ENCODE results near the gene CXADR. TPM values are rescaled to one million over a fixed set of nuclear protein-coding genes. Genes with fewer than 3 reads are reported as not detected.

Gene CXADR
- total and polyA plus RNA-seq, 9 of the 15 experiments (the other 6 are each of a cell fraction or from before 2014, with no cell fraction given): 0.01 to 0.41 (median 0.14) TPM

DNA sequence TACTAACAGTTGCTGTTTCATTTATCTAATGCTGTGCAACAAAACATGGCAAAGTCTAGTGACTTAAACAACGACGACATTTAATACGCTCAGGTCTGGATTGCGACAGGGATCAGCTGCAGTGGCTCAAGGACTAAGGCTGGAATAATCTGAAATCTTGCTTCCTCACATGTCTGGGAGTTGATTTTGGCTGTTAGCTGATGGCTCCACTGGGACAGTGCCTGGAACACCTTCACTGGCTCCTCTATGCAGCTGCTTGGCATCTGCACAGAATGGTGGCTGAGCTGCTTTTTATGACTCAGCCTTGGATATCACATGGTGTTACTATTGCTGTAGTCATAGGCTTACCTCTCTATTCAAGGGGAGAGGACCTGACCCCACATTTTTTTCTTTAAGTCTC lies 123.9 kb downstream of the CXADR start (continued):
- no peak for TF ChIP-seq HSF4 (CRISPR knock-in tag; IDR thresholded peaks at IDR 0.05; ENCODE audit: borderline replicate concordance)
- TF ChIP-seq CC2D1A (IDR thresholded peaks at IDR 0.05): no peak
- TF ChIP-seq ZNF764 (CRISPR knock-in tag; IDR thresholded peaks at IDR 0.05; ENCODE audit: low read depth): no peak

DNA sequence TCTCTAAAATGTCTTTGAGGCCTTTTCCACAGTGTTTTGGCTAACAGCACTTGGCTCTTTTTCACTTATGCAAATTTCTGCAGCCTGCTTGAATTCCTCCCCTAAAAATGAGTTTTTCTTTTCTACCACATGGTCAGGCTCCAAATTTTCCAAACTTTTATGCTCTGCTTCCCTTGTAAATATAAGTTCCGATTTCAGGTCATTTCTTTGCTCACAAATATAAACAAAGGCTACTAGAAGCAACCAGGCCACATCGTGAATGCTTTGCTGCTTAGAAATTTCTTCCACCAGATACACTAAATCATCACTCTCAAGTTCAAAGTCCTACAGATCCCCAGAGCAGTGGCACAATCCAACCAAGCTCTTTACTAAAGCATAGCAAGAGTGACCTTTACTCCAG lies 128.0 kb downstream of the CXADR start:
- Histone ChIP-seq H3K4me1 (replicated peaks in 1 of 2; ENCODE audit: control insufficient read depth in 2 of 2, insufficient read depth in 2 of 2, low read length in 2 of 2) (no peaks in the 10 kb centered on the region), H3K9ac (ENCODE audit: insufficient read depth in 1 of 2, low read depth in 2 of 2, low read length in 2 of 2) (no peak overlapping the region), H3K79me2 (ENCODE audit: control insufficient read depth, insufficient read depth, low read length) (no peaks in the 10 kb centered on the region), H3K9me3 (replicated peaks; ENCODE audit: control insufficient read depth, insufficient read depth, low read depth, low read length) (no peaks in the 10 kb centered on the region), H3K4me3 (no peak overlapping the region), H3K27ac (ENCODE audit: extremely low read depth, low read depth, low read length) (no peak overlapping the region), H2AFZ (ENCODE audit: low read depth, low read length) (no peak overlapping the region), H3K4me2 (ENCODE audit: insufficient read depth, low read length) (no peak overlapping the region), H4K20me1 (replicated peaks; ENCODE audit: control insufficient read depth, insufficient read depth, low read length) (no peaks in the 10 kb centered on the region), H3K36me3 (ENCODE audit: control insufficient read depth, insufficient read depth, low read length) (no peaks in the 10 kb centered on the region), H3K27me3 (ENCODE audit: control insufficient read depth in 2 of 2, insufficient read depth in 2 of 2, low read length in 2 of 2) (no peaks in the 10 kb centered on the region), H3K9me1 (ENCODE audit: control insufficient read depth, insufficient read depth, low read length) (no peaks in the 10 kb centered on the region)
- no peak for DNase-seq (ENCODE audit: extremely low read depth in 1 of 4, low spot score in 3 of 4)
- ChIA-PET CTCF (ENCODE audit: low intra/inter-chr PET ratio) (no interaction called here), POLR2A (no interaction called here)
- BruUV-seq (replicated peaks): no TSS peak
- in situ Hi-C loops (cut with MboI) (no loop called here), intact Hi-C loops (cut with micrococcal nuclease) (no loop called here)
- ATAC-seq: no peak
- TF ChIP-seq HMGN3 (IDR thresholded peaks at IDR 0.05; ENCODE audit: borderline replicate concordance, extremely low read depth, insufficient read length, low read depth, low read length) (no peak), CCAR2 (IDR thresholded peaks at IDR 0.05; ENCODE audit: low read depth, low read length) (no peak), DDX20 (tag; IDR thresholded peaks at IDR 0.05; ENCODE audit: low read depth) (no peak), KAT7 (CRISPR knock-in tag; IDR thresholded peaks at IDR 0.05; ENCODE audit: borderline replicate concordance) (no peak), SMARCC2 (IDR thresholded peaks at IDR 0.05; ENCODE audit: low read depth) (no peak), ZBED1 (IDR thresholded peaks at IDR 0.05) (no peak)
- 0% methylated on average over 2 of the region's 2 CpGs for WGBS (ENCODE audit: insufficient coverage, low coverage, missing lambda C conversion rate)
- FAIRE-seq: no peak

Small RNA genes lying within 50 kb of the gene (small RNA-seq; reads per million reads assigned to genes)
- not detected for gene RF00019
- not detected for gene RN7SL163P
- gene RPL39P40: not detected

Other genes starting within 250 kb of the CXADR start
- 23.4 and 30.6 TPM in 2 replicates for gene BTG3, start 99.9 kb downstream of the CXADR start, total RNA-seq (2014; rRNA removed)
- gene BTG3, start 99.9 kb downstream of the CXADR start, total RNA-seq (2014; rRNA removed; fragmentation: Illumina TruSeq; extraction: Trizol): 30.6 and 33.1 TPM in 2 replicates
- 23.1 and 23.2 TPM in 2 replicates for gene BTG3, start 99.9 kb downstream of the CXADR start, total RNA-seq (2015; rRNA removed; fragmentation: Illumina TruSeq; extraction: Trizol)
- 27.3 and 29.5 TPM in 2 replicates for gene BTG3, start 99.9 kb downstream of the CXADR start, total RNA-seq (2021)
- 39.3 and 43.0 TPM in 2 replicates for gene BTG3, start 99.9 kb downstream of the CXADR start, polyA plus RNA-seq (2011; rRNA removed)
- gene BTG3, start 99.9 kb downstream of the CXADR start, polyA plus RNA-seq (2014; fragmentation: Illumina TruSeq; extraction: Trizol): 29.7 and 30.7 TPM in 2 replicates
- 10 to 100 TPM; 11.7 to 13.7 TPM for gene BTG3, start 99.9 kb downstream of the CXADR start, polyA plus RNA-seq (2014; fragmentation: Nextera tagmentation; extraction: Ambion mirVana)
- 26.8 and 41.4 TPM in 2 replicates for gene BTG3, start 99.9 kb downstream of the CXADR start, polyA plus RNA-seq (2014; rRNA removed)

All from K562 (cell line).